ENCODE results near the gene COL4A2.

- TF ChIP-seq CTCF (IDR thresholded peaks at IDR 0.05; ENCODE audit: low read length) = no peak
- no peak for TF ChIP-seq EZH2 (optimal IDR thresholded peaks at IDR 0.05; ENCODE audit: low read depth, low read length)
Observed at GRCh38 chr13:110354123-110354627, 47.1 kb downstream of the COL4A2 start.

All from MM.1S (cell line).